Aorta (tissue), 5 donors: Measurements from ENCODE around the gene PSMC5. TPM values are rescaled to one million over a fixed set of nuclear protein-coding genes. Genes with fewer than 3 reads are reported as not detected.
"Not testable (repeated sequence)": the region's sequence is repeated elsewhere in the genome, so short reads cannot be mapped to it uniquely, and the experiment has no call there.

Source experiments
- ATAC-seq: fragments of 200-7000 bp; cut with Tn5 transposase; one replicate; pipeline ENCODE4 v1.9.1; 2022; ENCODE audit warnings: moderate library complexity; ENCODE audit not compliant: low FRiP score
- DNase-seq, 2 donors: peaks; one replicate each; pipeline ENCODE4 v3.0.0-alpha.2; 2020
- H3K27ac ChIP-seq, 2 donors: one replicate each; pipeline ENCODE4 v1.5.1; 2013; ENCODE audit warnings: low read length in 2 of 2, mild to moderate bottlenecking in 2 of 2, moderate library complexity in 2 of 2, control low read depth in 1 of 2, inconsistent platforms in 1 of 2, low read depth in 1 of 2
- H3K27me3 ChIP-seq, 2 donors: one replicate each; pipeline ENCODE4 v1.6.1; 2013; ENCODE audit warnings: control low read depth in 1 of 2, low read length in 1 of 2, mild to moderate bottlenecking in 1 of 2, moderate library complexity in 1 of 2; ENCODE audit not compliant: insufficient read depth in 2 of 2, control insufficient read depth in 1 of 2
- H3K36me3 ChIP-seq, 2 donors: one replicate each; pipeline ENCODE4 v1.6.1; 2013; ENCODE audit warnings: control low read depth in 1 of 2, low read length in 1 of 2, mild to moderate bottlenecking in 1 of 2; ENCODE audit not compliant: insufficient read depth in 2 of 2, control insufficient read depth in 1 of 2
- H3K4me1 ChIP-seq, 2 donors: one replicate each; pipeline ENCODE4 v1.6.1; 2013; ENCODE audit warnings: low read length in 2 of 2, control low read depth in 1 of 2, mild to moderate bottlenecking in 1 of 2, moderate library complexity in 1 of 2; ENCODE audit not compliant: insufficient read depth in 2 of 2, control insufficient read depth in 1 of 2
- H3K4me3 ChIP-seq, 2 donors: one replicate each; pipeline ENCODE4 v1.5.1; 2013; ENCODE audit warnings: low read length in 2 of 2, control low read depth in 1 of 2, mild to moderate bottlenecking in 1 of 2
- H3K9me3 ChIP-seq: one replicate; pipeline ENCODE4 v1.6.1; 2013; ENCODE audit warnings: mild to moderate bottlenecking, low read length; ENCODE audit not compliant: control insufficient read depth
- WGBS, 2 donors: extraction: QIAGEN DNeasy Blood & Tissue Kit; methylation state at CpG; one replicate each; pipeline ENCODE4 v1.1.7; 2013; 5-methylcytosine and 5-hydroxymethylcytosine counted together
- intact Hi-C, 2 donors: fragments of 100-400 bp; cut with DNase I; formaldehyde crosslinking; loops; one replicate each; pipeline versions ENCODE4 v1.14.2 to v1.15.0; 2022
- polyA plus RNA-seq, 2 donors: library from polyadenylated mRNA; stranded (reverse); fragments of 200-250 nt; gene quantifications; one replicate each; pipeline ENCODE4 v1.2.3, GENCODE V29; 2013
- total RNA-seq, 2 donors: library from RNA; stranded (reverse); fragmentation: NEBNext Ultra II Directional; extraction: Animal tissue kit (Norgen Biotek cat#: 25700); gene quantifications; one replicate each; pipeline ENCODE4 v1.2.1, GENCODE V29; 2021
- donor health status: healthy with polysubstance abuse.
- donor health status: Bipolar disorder and iron deficiency.
- donor health status: DM: no; HTN: no; CAD: no.
- donor health status: DM: no; HTN: no; CAD: no.
- donor health status: DM: yes; HTN: yes; CAD: no.

Gene PSMC5
- total and polyA plus RNA-seq, 4 donors: 81.1 to 208 (median 118) TPM

- Histone ChIP-seq H3K27me3 (no peaks in the 10 kb centered on the region), H3K9me3 (no peaks in the 10 kb centered on the region), H3K36me3 (no peaks in the 10 kb centered on the region), H3K4me1 (peaks cover 0 to 2% of the 10 kb centered on the region in 2 donors), H3K4me3 (no peak overlapping the region), H3K27ac (no peak overlapping the region)
- ATAC-seq: no peak
- DNase-seq: no peak
- WGBS, 2 donors: 93 to 96% methylated on average over 3 of the region's 3 CpGs
- intact Hi-C loops: loop anchor here in 1 of 2 donors (5.0 kb wide), 1 partner anchor 285 kb away; the partner anchor contains the start of gene ERN1
Measured at GRCh38 chr17:63847525-63848249, 20.5 kb downstream of the PSMC5 start.

DNA sequence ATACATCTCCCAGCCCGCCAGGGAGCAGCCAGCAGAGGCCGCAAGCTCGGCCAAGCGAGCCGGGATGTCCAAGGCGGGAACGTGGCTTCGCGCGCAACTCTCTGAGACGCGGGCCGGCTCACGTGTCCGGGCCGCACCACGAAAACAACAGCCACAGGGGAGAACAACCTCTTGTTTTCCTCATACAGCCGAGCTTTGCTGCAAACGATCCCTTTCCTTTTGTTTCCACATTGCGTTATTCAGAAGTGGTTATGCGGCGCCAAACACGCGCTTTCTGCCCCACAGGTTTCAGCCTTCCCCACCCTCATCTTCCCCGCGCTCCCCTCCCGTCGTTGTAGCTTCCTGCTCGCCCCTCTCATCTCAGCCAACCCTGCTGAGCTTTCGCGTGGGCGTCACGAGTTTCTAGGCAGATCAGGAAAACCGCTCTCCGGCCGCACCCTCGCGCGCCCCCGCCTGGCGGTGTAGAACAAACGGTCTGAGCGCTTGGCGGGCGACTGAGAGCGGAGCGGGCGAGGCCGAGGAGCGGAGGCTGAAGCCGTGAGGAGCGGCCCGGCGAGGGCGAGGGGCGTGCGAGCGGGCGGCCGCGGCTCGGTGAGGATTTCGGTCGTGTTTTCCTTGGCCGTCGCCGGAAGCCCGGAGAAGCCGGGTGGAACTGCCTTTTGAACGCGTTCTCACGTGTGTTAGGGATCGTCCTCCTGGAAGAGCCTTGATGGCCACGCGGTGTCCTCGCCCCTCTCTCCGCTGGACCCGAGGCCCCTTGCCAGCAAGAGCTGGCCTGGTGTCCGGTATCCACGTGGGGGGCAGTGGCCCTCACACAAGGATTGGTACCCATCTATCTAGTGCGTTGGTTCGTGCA is 21.8 kb downstream of the PSMC5 start:
- no peaks in the 10 kb centered on the region for H3K4me1 ChIP-seq
- no peak overlapping the region for H3K4me3 ChIP-seq
- H3K27me3 ChIP-seq: no peaks in the 10 kb centered on the region
- no peaks in the 10 kb centered on the region for H3K36me3 ChIP-seq
- DNase-seq (peak; percentile 96 to 98), ATAC-seq (peak; percentile 96)
- 7 to 9% methylated on average over 71 to 82 of the region's 82 CpGs for WGBS, 2 donors
- intact Hi-C loops: loop anchor here in 1 of 2 donors (5.0 kb wide), 1 partner anchor 283 kb away; the partner anchor contains the start of gene ERN1
- no peak overlapping the region for H3K27ac ChIP-seq
- no peaks in the 10 kb centered on the region for H3K9me3 ChIP-seq

DNA sequence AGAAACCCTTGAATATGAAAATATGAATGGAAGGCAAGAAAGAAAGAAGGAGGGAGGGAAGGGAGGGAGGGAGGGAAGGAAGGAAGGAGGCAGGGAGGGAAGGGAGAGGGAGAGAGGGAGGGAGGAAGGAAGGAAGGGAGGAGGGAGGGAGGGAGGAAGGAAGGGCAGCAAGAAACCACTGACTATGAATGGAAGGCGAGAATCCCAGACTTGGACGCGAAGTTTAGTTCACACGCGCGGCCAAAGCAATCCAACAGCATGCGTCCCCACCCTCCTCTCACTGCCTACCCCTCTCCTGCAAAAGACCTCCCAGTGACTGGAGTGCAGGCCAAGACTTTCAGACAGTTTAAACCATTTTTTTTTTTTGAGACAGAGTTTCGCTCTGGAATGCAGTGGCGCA is 23.2 kb downstream of the PSMC5 start:
- ATAC-seq (no peak), DNase-seq (no peak)
- no peaks in the 10 kb centered on the region for H3K36me3 ChIP-seq
- no peak overlapping the region for H3K4me3 ChIP-seq
- H3K4me1 ChIP-seq: no peaks in the 10 kb centered on the region
- 94 to 96% methylated on average over 9 of the region's 9 CpGs for WGBS, 2 donors
- intact Hi-C loops: no loop called here
- H3K27ac ChIP-seq: no peak overlapping the region
- H3K9me3 ChIP-seq: no peaks in the 10 kb centered on the region
- H3K27me3 ChIP-seq: no peaks in the 10 kb centered on the region

DNA sequence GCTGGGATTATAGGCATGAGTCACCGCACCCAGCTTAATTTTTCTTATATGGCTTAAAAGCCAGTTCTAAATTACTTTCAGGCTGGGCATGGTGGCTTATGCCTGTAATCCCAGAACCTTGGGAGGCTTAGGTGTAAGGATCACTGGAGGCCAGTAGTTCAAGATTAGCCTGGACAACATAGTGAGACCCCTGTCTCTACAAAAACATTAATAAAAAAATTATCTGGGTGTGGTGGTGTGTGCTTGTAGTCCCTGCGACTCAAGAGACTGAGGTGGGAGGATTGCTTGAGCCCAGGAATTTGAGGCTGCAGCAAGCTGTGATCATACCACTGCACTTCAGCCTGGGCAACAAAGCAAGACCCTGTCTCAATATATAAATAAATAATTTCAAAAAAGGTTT is 26.0 kb downstream of the PSMC5 start:
- no peak for ATAC-seq
- Histone ChIP-seq H3K27ac (no peak overlapping the region), H3K9me3 (no peaks in the 10 kb centered on the region), H3K36me3 (no peaks in the 10 kb centered on the region), H3K27me3 (no peaks in the 10 kb centered on the region), H3K4me3 (no peak overlapping the region), H3K4me1 (no peaks in the 10 kb centered on the region)
- WGBS, 2 donors: 95 to 99% methylated on average over 2 of the region's 2 CpGs
- DNase-seq: no peak
- intact Hi-C loops: no loop called here

GRCh38 chr17:63854709-63855108 is 27.5 kb downstream of the PSMC5 start:
- intact Hi-C loops: no loop called here
- H3K27me3 ChIP-seq: no peaks in the 10 kb centered on the region
- no peak overlapping the region for H3K27ac ChIP-seq
- no peaks in the 10 kb centered on the region for H3K36me3 ChIP-seq
- H3K4me3 ChIP-seq: no peak overlapping the region
- DNase-seq: no peak
- no peaks in the 10 kb centered on the region for H3K9me3 ChIP-seq
- H3K4me1 ChIP-seq: no peaks in the 10 kb centered on the region
- 83 to 86% methylated on average over 5 of the region's 5 CpGs for WGBS, 2 donors
- ATAC-seq: no peak

GRCh38 chr17:63855185-63855584 is 28.0 kb downstream of the PSMC5 start:
- Histone ChIP-seq H3K36me3 (no peaks in the 10 kb centered on the region), H3K4me3 (no peak overlapping the region), H3K27ac (no peak overlapping the region), H3K4me1 (no peaks in the 10 kb centered on the region), H3K9me3 (no peaks in the 10 kb centered on the region), H3K27me3 (no peaks in the 10 kb centered on the region)
- intact Hi-C loops: no loop called here
- no peak for ATAC-seq
- DNase-seq: no peak
- 89 to 90% methylated on average over 8 of the region's 8 CpGs for WGBS, 2 donors

- H3K4me1 ChIP-seq, H3K27ac ChIP-seq, ATAC-seq, H3K4me3 ChIP-seq, H3K36me3 ChIP-seq, DNase-seq, intact Hi-C loops, H3K27me3 ChIP-seq, H3K9me3 ChIP-seq: not testable (repeated sequence)
- WGBS, 2 donors: 93% methylated on average over 8 of the region's 8 CpGs
Measured at GRCh38 chr17:63856425-63856824, 29.2 kb downstream of the PSMC5 start.

DNA sequence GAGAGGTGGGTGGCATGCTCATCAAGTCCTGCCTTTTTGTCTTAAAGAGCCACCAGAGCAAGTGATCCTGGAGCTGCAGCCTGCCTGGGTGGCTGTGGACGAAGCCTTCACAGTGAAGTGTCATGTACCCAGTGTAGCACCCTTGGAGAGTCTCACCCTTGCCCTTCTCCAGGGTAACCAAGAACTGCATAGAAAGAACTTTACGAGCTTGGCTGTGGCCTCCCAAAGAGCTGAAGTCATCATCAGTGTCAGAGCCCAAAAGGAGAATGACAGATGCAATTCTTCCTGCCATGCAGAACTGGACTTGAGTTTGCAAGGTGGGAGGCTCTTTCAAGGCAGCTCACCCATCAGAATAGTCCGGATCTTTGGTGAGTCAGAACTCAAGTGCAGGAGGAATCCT is 32.0 kb downstream of the PSMC5 start:
- WGBS, 2 donors: 82 to 84% methylated on average over 3 of the region's 3 CpGs
- H3K27ac ChIP-seq: no peak overlapping the region
- no peaks in the 10 kb centered on the region for H3K4me1 ChIP-seq
- H3K9me3 ChIP-seq: no peaks in the 10 kb centered on the region
- DNase-seq (no peak), ATAC-seq (no peak)
- H3K4me3 ChIP-seq: no peak overlapping the region
- no peaks in the 10 kb centered on the region for H3K27me3 ChIP-seq
- intact Hi-C loops: no loop called here
- H3K36me3 ChIP-seq: no peaks in the 10 kb centered on the region
